GM12878 (cell line): ENCODE results near the gene LONP1. TPM values are rescaled to one million over a fixed set of nuclear protein-coding genes. Genes with fewer than 3 reads are reported as not detected.
"Not testable (repeated sequence)": the region's sequence is repeated elsewhere in the genome, so short reads cannot be mapped to it uniquely, and the experiment has no call there.

Experiments used
- ATAC-seq: fragments of 200-7000 bp; cut with Tn5 transposase; 3 replicates; pipeline ENCODE4 v1.9.1; 2020; ENCODE audit warnings: mild to moderate bottlenecking, moderate library complexity
- BruUV-seq: library from RNA; stranded (reverse); fragments of 400-500 nt; replicated peaks from 2 replicates; lab custom pipeline; 2021; lab: Mats Ljungman, UMichigan
- CTCF ChIA-PET: fragments of 300-600 bp; sonication (Branson Sonifier 250); formaldehyde crosslinking; extraction: SDS; loops from one replicate; lab custom pipeline; 2021; ENCODE audit warnings: inconsistent platforms; lab: Yijun Ruan, JAX
- POLR2A ChIA-PET: fragments of 350-600 bp; formaldehyde crosslinking; extraction: SDS; loops from one replicate; lab custom pipeline; 2021; ENCODE audit warnings: inconsistent platforms; lab: Charles Lee
- RAD21 ChIA-PET: fragments of 300-600 bp; sonication (Branson Sonifier 250); formaldehyde crosslinking; loops from one replicate; lab custom pipeline; 2023; ENCODE audit warnings: antibody characterized with exemption; ENCODE audit not compliant: unreplicated experiment; lab: Charles Lee
- SMC1A ChIA-PET: fragments of 300-600 bp; sonication (Branson Sonifier 250); formaldehyde crosslinking; loops from one replicate; lab custom pipeline; 2023; ENCODE audit not compliant: unreplicated experiment, uncharacterized antibody; lab: Charles Lee
- DNase-seq: peaks from one replicate; pipeline ENCODE4 v3.0.0-alpha.2; 2011; ENCODE audit warnings: low read depth, low spot score
- FAIRE-seq: peaks from 3 replicates; lab custom pipeline; 2011; peaks lifted over from hg19 to GRCh38; lab: Jason Lieb, UNC
- H2AFZ ChIP-seq: 2 replicates; pipeline ENCODE4 v1.6.0; 2011; ENCODE audit warnings: low read depth, low read length, control low read depth; ENCODE audit not compliant: control insufficient read depth
- H3K27ac ChIP-seq: 2 replicates; pipeline ENCODE4 v1.5.1; 2011; ENCODE audit warnings: control low read depth; ENCODE audit not compliant: control insufficient read depth, insufficient read depth
- H3K27me3 ChIP-seq, 2 experiments: replicated peaks in 1 of 2; 2 replicates each; pipeline versions ENCODE4 v1.6.0 to v1.6.1; 2011; ENCODE audit warnings: low read length in 1 of 2; ENCODE audit not compliant: control insufficient read depth in 2 of 2, insufficient read depth in 2 of 2
- H3K36me3 ChIP-seq, 2 experiments: 2 replicates each; pipeline ENCODE4 v1.5.1; 2011; ENCODE audit warnings: low read length in 1 of 2; ENCODE audit not compliant: control insufficient read depth in 2 of 2, insufficient read depth in 2 of 2
- H3K4me1 ChIP-seq: 2 replicates; pipeline ENCODE4 v1.6.1; 2011; ENCODE audit warnings: mild to moderate bottlenecking, low read length, moderate library complexity, mixed read lengths; ENCODE audit not compliant: control insufficient read depth, insufficient read depth
- H3K4me2 ChIP-seq: 2 replicates; pipeline ENCODE4 v1.6.0; 2011; ENCODE audit warnings: control low read depth; ENCODE audit not compliant: control insufficient read depth, insufficient read depth
- H3K4me3 ChIP-seq: fragments of 200-600 bp; sonication (generic); 2 replicates; pipeline ENCODE4 v1.5.1; 2016
- H3K79me2 ChIP-seq: 2 replicates; pipeline ENCODE4 v1.6.0; 2011; ENCODE audit warnings: low read length; ENCODE audit not compliant: control insufficient read depth, insufficient read depth
- H3K9ac ChIP-seq: 2 replicates; pipeline ENCODE4 v1.8.0; 2011; ENCODE audit warnings: low read length, control low read depth, mixed read lengths; ENCODE audit not compliant: control insufficient read depth, insufficient read depth
- H3K9me3 ChIP-seq: replicated peaks from 3 replicates; pipeline ENCODE4 v1.5.1; 2011; ENCODE audit warnings: mild to moderate bottlenecking, low read length; ENCODE audit not compliant: control insufficient read depth, insufficient read depth
- H4K20me1 ChIP-seq: 2 replicates; pipeline ENCODE4 v1.6.0; 2011; ENCODE audit not compliant: control insufficient read depth, insufficient read depth
- BCL3 ChIP-seq: IDR thresholded peaks from 2 replicates; pipeline ENCODE4 v1.6.1; 2011; ENCODE audit warnings: borderline replicate concordance, low read depth, mild to moderate bottlenecking, moderate library complexity, low read length; ENCODE audit not compliant: insufficient read depth, poor library complexity, severe bottlenecking
- DPF2 ChIP-seq: fragments of 450-650 bp; IDR thresholded peaks from 2 replicates; pipeline ENCODE4 v1.6.1; 2017; ENCODE audit warnings: mild to moderate bottlenecking
- E4F1 ChIP-seq: fragments of 450-650 bp; IDR thresholded peaks from 2 replicates; pipeline ENCODE4 v1.6.1; 2018; ENCODE audit warnings: borderline replicate concordance, mild to moderate bottlenecking; ENCODE audit not compliant: partially characterized antibody
- EGR1 ChIP-seq, 2 experiments: IDR thresholded peaks; 1 replicate in 1 of 2; 2 replicates in 1 of 2; pipeline ENCODE4 v1.6.1; 2011 to 2012; ENCODE audit warnings: low read depth in 2 of 2, low read length in 2 of 2, borderline replicate concordance in 1 of 2, mild to moderate bottlenecking in 1 of 2, moderate library complexity in 1 of 2
- NFIC ChIP-seq: IDR thresholded peaks from 2 replicates; pipeline ENCODE4 v1.6.1; 2012; ENCODE audit warnings: low read depth, mild to moderate bottlenecking, inconsistent platforms, low read length, moderate library complexity
- RELA ChIP-seq: fragments of 450-650 bp; IDR thresholded peaks from 2 replicates; pipeline ENCODE4 v1.8.0; 2014; ENCODE audit warnings: borderline replicate concordance; ENCODE audit not compliant: partially characterized antibody
- ZBTB33 ChIP-seq: fragments of 450-650 bp; IDR thresholded peaks from 2 replicates; pipeline ENCODE4 v1.6.1; 2017; ENCODE audit warnings: mild to moderate bottlenecking
- ZNF217 ChIP-seq: fragments of 450-650 bp; IDR thresholded peaks from 2 replicates; pipeline ENCODE4 v1.6.1; 2017; ENCODE audit warnings: antibody characterized with exemption, mild to moderate bottlenecking
- WGBS: methylation state at CpG from one replicate; pipeline ENCODE4 v1.1.6; 2016; ENCODE audit warnings: low lambda C conversion rate; ENCODE audit not compliant: insufficient replicate concordance, insufficient coverage; ENCODE audit errors: missing lambda C conversion rate; 5-methylcytosine and 5-hydroxymethylcytosine counted together
- in situ Hi-C: fragments of 300-500 bp; cut with MboI; formaldehyde crosslinking; loops from 9 replicates; pipeline ENCODE4 v1.14.3; 2018; ENCODE audit warnings: mixed read lengths
- intact Hi-C: fragments of 100-400 bp; cut with micrococcal nuclease; formaldehyde crosslinking; loops from one replicate; pipeline ENCODE4 v1.14.2; 2022; ENCODE audit not compliant: unreplicated experiment
- polyA plus RNA-seq, 11 experiments: library from polyadenylated mRNA; depleted of rRNA in 4 of 11; unstranded in 6 of 11; stranded (reverse) in 5 of 11; fragments of >200 nt; fragmentation: Nextera tagmentation in 4 of 11; fragmentation: Illumina TruSeq in 1 of 11; extraction: Ambion mirVana in 4 of 11; extraction: Trizol in 1 of 11; gene quantifications; 1 replicate in 1 of 11; 2 replicates in 10 of 11; pipeline versions ENCODE4 v1.2.1 to v1.2.3, GENCODE V29; 2011 to 2016; ENCODE audit warnings: inconsistent platforms in 2 of 11, missing spikeins in 2 of 11, low read depth in 1 of 11
- total RNA-seq, 4 experiments: library from RNA; depleted of rRNA in 3 of 4; stranded (reverse); fragments of >200 nt in 3 of 4; fragmentation: Illumina TruSeq in 1 of 4; extraction: Trizol in 1 of 4; gene quantifications; 2 replicates each; pipeline versions ENCODE4 v1.2.1 to v1.2.3, GENCODE V29; 2013 to 2021

LONP1 gene
- total and polyA plus RNA-seq, 10 of the 15 experiments (the other 5 are each of a cell fraction or from before 2014, with no cell fraction given) = 0.61 to 136 (median 59.5) TPM

- TF ChIP-seq ZBTB33 (no peak), E4F1 (no peak), ZNF217 (no peak), RELA (no peak), DPF2 (no peak), EGR1 (IDR thresholded peaks at IDR 0.05; ENCODE audit: borderline replicate concordance in 1 of 2, low read depth in 2 of 2, low read length in 2 of 2) (no peak), NFIC (no peak), BCL3 (no peak)
Measured at GRCh38 chr19:5749505-5749904, 29.6 kb upstream of the LONP1 start (continued).

- H3K9me3 ChIP-seq, BruUV-seq, H2AFZ ChIP-seq, ATAC-seq, intact Hi-C loops, H3K9ac ChIP-seq, H3K4me3 ChIP-seq, H4K20me1 ChIP-seq, H3K4me2 ChIP-seq, FAIRE-seq, RAD21 ChIA-PET, DNase-seq, H3K4me1 ChIP-seq, in situ Hi-C loops, H3K36me3 ChIP-seq, H3K27ac ChIP-seq, H3K79me2 ChIP-seq, H3K27me3 ChIP-seq: not testable (repeated sequence)
- SMC1A ChIA-PET = interaction anchor here (0.9 kb wide), 1 partner anchor 229 kb away, joined by 4 read pairs; the partner anchor contains the start of gene RANBP3
- CTCF ChIA-PET = interaction anchor here (0.9 kb wide), 1 partner anchor 9 kb away, joined by 6 read pairs; no protein-coding TSS in a partner anchor
- POLR2A ChIA-PET = interaction anchor here (0.6 kb wide), 2 partner anchors 25 to 1224 kb away, joined by 3 to 5 read pairs; no protein-coding TSS in a partner anchor
- 6% methylated on average over 6 of the region's 6 CpGs for WGBS
Measured at GRCh38 chr19:5748920-5749319, 29.0 kb upstream of the LONP1 start.

- RAD21 ChIA-PET, in situ Hi-C loops, H3K9ac ChIP-seq, H3K9me3 ChIP-seq, CTCF ChIA-PET, H3K36me3 ChIP-seq, H3K4me2 ChIP-seq, H3K27ac ChIP-seq, SMC1A ChIA-PET, H3K79me2 ChIP-seq, ATAC-seq, FAIRE-seq, DNase-seq, H3K4me1 ChIP-seq, H3K27me3 ChIP-seq, POLR2A ChIA-PET, H2AFZ ChIP-seq, H4K20me1 ChIP-seq, BruUV-seq, intact Hi-C loops, H3K4me3 ChIP-seq: not testable (repeated sequence)
- 33% methylated on average over 10 of the region's 10 CpGs for WGBS
Measured at GRCh38 chr19:5744999-5745398, 25.1 kb upstream of the LONP1 start.
